Stimulated activated CD4-positive, alpha-beta T cell treated with anti-CD3 and anti-CD28 coated beads, Interleukin-1b, Interleukin-23, amount 100 ng/mL, for 24 hours (primary cell): ENCODE measurements around the gene SLC34A1.
A peak's percentile ranks its signal among the peaks of the same experiment; 100 is the strongest.
"Not testable (repeated sequence)": the region's sequence is repeated elsewhere in the genome, so short reads cannot be mapped to it uniquely, and the experiment has no call there.

Experiments
- DNase-seq, 4 experiments: peaks; one replicate each; pipeline ENCODE4 v3.0.0-alpha.2; 2020; ENCODE audit warnings: low read depth in 4 of 4, low spot score in 1 of 4

Gene SLC34A1

GRCh38 chr5:177367981-177368868 is 16.0 kb upstream of the SLC34A1 start:
- no peak for DNase-seq

DNA sequence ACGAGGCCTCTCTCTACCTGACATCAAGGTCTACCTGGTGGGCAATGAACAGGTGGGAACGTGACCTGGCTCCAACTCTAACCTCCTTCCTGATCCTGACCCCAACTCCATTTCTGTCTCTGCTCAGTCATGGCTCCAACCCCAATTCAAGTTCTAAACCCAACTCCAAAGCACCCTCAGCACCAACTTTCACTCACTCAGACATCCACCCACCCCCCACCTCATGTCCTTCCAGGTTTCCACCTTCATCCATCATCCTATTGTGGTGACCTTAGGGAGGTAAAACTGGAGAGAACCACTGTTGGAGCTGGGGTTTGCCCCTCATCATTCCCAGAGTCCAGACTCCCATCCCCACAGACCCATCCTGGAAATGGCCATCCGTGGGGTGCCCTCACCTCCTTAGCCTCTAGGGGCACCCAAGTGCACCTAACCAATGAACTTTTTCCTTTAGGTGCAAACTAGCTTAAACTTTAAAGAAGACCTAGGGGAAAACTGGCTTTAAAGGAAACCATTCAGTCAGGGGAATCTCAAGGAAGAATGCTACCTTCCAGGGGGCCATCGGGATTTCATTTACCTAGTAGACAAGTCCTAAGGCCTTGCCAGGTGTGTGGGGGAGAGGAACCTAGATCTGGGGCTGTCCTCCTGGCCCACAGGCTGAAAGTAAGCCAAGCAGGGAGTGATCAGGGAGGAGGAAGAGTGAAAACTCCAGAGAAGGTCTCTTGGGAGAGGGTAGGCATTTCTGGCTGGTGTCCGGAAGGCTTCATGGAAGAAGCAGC is 15.2 kb upstream of the SLC34A1 start:
- DNase-seq = no peak

- DNase-seq = no peak
These were observed 14.4 kb upstream of the SLC34A1 start for GRCh38 chr5:177369645-177370440.

DNA sequence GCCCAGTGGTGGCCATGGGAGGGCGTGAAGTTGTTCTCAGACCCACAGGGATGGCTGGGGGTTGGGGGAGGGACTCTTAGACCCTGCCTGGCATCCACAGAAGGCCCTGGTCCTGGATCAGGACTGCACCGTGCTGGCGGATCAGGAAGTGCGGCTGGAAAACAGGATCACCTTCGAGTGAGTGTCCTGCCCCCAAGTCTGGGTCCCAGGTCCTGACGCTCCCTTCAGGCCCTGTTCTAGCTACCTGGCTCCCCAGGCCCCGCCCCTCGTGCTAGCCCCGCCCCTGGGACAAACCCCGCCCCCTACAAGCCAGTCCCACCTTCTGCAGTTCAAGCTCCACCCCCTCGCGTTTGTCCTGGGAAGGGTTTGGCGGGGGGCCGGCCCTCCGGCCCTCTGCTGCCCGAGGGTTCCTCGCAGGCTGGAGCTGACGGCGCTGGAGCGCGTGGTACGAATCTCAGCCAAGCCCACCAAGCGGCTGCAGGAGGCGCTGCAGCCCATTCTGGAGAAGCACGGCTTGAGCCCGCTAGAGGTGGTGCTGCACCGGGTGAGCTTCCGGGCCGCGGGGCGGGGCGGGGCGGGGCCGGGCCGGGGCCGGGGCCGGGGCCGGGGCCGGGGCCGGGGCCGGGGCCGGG is 13.6 kb upstream of the SLC34A1 start:
- DNase-seq = peak in 2 of 4 experiments; percentile 44 to 62

- DNase-seq = no peak
These were observed 12.9 kb upstream of the SLC34A1 start for GRCh38 chr5:177371120-177372033.

DNA sequence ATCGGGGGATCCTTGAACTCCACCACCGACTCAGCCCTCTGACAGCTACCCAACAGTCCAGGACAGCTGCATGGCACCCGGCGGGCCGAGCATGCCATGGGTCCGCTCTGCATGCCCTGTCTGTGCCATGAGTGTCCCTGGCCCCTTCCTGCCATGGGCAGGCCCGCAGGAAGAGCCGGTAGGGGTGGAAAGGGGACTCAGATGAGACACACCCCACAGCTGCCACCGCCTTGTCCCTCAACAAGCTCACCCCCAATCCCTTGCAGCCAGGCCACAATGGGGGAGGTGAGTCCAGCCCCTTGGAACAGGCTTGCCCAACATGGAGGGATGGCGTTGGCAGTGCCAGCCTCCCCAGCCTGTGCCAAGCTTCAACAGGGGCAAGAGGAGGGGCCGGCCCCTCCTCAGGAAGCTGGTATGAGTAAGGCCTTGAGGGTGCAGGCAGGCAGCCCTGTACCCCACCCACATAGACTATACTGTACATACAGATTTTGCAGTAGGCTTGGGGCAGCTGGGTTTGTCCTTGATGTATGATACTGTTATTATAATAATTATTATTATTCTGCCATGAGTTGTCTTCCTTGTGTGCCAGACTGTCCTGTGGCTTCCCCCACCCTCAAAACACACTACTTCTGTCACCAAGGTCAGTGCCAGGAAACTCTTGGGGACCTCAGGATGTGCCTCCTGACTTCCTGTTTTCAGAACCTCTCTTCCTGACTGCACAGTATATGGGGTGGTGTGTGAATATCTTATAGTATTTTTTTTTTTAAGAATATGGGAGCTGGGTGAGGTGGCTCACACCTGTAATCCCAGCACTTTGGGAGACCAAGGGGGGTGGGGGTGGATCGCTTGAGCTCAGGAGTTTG is 12.0 kb upstream of the SLC34A1 start:
- no peak for DNase-seq

DNA sequence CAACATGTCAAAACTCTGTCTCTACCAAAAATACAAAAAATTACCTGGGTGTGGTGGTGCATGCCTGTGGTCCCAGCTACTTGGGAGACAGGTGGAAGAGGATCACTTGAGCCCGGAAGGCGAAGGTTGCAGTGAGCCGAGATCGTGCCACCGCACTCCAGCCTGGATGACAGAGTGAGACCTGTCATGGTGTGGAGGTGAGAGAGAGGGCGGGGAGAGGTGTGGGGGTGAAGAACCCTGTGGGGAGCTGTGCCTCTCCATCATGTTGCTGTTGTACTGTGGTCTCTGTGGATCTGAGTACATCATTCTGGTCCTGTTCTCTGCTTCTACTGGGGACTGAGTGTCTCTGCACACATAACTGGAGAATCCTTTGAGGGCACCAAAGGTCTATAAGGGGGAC is 11.3 kb upstream of the SLC34A1 start:
- no peak for DNase-seq

DNA sequence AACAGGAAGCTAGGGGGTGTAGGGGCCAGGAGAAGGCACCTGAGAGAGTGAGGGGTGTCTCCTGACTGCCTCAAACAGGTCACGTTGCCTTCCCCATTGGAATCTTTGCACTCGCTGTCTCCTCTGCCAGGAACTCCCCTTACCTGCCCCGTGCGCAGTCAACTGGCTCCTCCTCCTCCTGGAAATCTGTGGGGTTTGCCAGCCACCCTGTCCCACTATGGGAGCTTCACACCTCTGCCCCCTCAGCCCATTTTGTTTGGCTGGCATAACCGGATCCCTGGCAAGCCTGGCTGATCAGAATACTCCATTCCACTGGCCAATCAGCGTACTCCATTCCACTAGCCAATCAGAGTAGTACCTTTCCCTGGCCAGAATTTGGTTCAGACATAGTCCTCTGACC is 10.4 kb upstream of the SLC34A1 start:
- no peak for DNase-seq

- DNase-seq = no peak
These were observed 10.0 kb upstream of the SLC34A1 start for GRCh38 chr5:177374211-177374610.

DNA sequence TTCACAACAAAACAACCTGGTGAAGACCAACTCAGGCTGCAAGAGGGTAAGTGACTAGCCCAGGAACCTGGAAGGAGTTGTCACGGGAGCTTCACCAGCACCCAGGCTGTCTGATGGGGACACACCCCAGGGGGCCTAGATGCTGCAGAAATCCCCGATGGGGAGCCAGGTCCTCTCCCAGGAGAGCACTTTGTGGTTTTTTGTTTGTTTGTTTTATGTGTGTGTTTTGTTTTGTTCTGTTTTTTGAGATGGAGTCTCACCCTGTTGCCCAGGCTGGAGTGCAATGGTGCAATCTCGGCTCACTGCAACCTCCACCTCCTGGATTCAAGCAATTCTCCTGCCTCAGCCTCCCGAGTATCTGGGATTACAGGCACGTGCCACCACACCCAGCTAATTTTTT is 8.7 kb upstream of the SLC34A1 start:
- DNase-seq = not testable (repeated sequence)

DNA sequence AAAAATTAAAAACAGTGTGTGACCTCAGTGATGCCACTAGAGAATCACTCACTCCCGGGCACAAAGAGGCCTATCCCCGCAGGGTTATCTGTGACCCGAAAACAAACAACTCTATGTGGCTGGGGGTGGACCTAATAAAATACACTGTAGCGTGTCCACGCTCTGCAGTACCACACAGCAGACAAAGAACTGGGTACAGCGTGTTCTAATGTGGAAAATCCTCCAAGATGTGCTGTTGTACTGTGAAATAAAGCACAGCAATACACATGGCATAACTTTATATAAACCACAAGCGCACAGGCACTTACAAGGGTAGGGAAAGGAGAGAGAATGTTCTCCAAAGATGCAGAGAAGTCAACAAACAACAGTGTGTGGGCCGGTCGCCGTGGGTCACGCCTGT is 8.1 kb upstream of the SLC34A1 start:
- DNase-seq = no peak

GRCh38 chr5:177377851-177378776 is 6.1 kb upstream of the SLC34A1 start:
- DNase-seq = no peak

DNA sequence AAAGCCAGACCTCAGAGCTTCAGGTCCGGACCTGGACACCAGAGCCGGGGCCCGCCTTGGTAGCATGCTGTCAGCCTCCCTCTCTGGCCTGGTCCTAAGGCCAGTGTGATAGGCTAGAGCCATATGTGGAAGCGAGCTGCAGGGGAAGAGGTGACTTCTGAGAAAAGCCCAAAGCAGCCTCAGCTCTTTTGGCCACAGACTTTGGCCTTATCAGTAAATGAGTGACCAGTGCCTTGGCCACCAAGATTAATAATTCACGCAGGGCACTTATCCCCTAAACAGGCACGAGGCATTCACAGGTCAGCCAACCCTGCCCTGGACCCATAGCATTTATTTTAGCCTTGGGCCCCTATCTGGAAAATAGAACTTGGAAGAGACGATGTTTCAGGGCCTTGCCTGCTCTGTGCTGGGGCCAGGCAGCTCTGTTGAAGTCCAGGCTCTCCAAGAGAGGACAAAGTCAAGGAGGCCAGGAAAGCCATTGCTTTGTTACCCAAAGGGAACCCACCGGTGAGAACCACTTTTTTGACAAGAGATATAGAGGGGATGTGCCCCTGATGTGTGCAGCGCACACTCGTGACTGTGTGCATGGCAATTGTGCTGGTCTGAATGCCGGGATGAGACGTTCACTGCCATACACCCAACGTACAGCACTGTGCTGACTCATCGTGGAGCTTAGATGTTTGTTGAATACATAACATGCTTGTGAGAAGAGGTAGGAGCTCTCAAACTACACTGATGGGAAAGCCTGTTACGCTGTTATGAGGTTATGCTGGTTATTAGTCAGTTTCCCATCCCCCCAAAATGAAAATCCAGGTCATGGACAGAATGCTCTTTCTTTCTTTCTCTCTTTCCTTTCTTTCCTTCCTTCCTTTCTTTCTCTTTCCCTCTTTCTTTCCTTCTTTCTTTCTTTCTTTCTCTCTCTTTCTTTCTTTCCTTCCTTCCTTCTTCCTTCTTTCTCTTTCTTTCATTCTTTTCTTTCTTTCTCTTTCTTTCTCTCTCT is 5.0 kb upstream of the SLC34A1 start:
- no peak for DNase-seq

- DNase-seq = no peak
These were observed 3.5 kb upstream of the SLC34A1 start for GRCh38 chr5:177380805-177381126.

DNA sequence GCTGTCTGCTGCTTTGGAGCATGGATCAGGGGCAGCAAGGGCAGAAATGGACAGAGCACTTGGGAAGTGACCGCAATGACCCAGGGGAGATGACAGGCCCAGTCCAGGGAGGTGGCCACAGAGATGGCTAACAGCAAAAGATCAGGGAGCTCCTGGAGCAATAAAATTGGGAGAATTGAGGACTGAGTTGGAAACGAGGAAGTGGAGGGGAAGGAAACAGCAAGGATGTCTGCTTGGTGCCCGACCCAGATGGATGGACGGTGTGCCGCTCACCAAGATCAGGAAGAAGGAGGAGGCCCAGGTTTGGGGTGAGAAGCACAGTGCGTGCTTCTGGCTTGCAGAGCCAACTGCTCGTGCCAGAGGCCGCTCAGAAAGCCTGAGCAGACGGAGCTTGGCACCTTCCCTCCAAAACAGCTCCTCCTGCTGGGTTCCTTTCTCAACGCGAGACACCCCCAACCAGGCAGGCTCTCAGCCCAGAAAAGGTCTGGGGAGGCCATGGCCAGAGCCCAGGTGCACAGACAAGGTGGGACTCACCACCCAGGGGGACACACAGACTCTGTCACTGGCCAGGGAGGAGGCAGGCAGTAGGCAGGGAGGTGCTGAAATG is 1.7 kb upstream of the SLC34A1 start:
- DNase-seq = no peak

GRCh38 chr5:177383181-177383580 is 1.1 kb upstream of the SLC34A1 start:
- no peak for DNase-seq
